Stomach smooth muscle (tissue), 2 donors: Measurements from ENCODE around the gene QDPR.

Source experiments
- H3K27ac ChIP-seq: one replicate; pipeline ENCODE4 v1.7.0; 2013; ENCODE audit warnings: mild to moderate bottlenecking, low read length, inconsistent platforms
- H3K27me3 ChIP-seq, 2 donors: one replicate each; pipeline ENCODE4 v1.7.0; 2013; ENCODE audit warnings: low read length in 2 of 2; ENCODE audit not compliant: insufficient read depth in 2 of 2, control insufficient read depth in 1 of 2
- H3K36me3 ChIP-seq, 2 donors: one replicate each; pipeline ENCODE4 v1.7.0; 2013; ENCODE audit warnings: low read length in 2 of 2; ENCODE audit not compliant: control insufficient read depth in 2 of 2, insufficient read depth in 2 of 2
- H3K4me1 ChIP-seq: one replicate; pipeline ENCODE4 v1.7.0; 2013; ENCODE audit warnings: low read length; ENCODE audit not compliant: control insufficient read depth, insufficient read depth
- H3K4me3 ChIP-seq, 2 donors: one replicate each; pipeline ENCODE4 v1.7.0; 2013; ENCODE audit warnings: low read length in 2 of 2
- H3K9ac ChIP-seq, 2 donors: one replicate each; pipeline ENCODE4 v1.7.0; 2013; ENCODE audit warnings: low read length in 2 of 2, mild to moderate bottlenecking in 1 of 2
- H3K9me3 ChIP-seq, 2 donors: one replicate each; pipeline ENCODE4 v1.7.0; 2013; ENCODE audit warnings: low read length in 2 of 2; ENCODE audit not compliant: control insufficient read depth in 2 of 2
- donor health status: healthy.
- donor health status: Pancreatic carcinoma.

The QDPR gene

GRCh38 chr4:17526695-17527477, 15.0 kb upstream of the QDPR start:
- no peaks in the 10 kb centered on the region for H3K9me3 ChIP-seq
- H3K27ac ChIP-seq: no peak overlapping the region
- peaks cover 0 to 8% of the 10 kb centered on the region in 2 donors for H3K27me3 ChIP-seq
- no peak overlapping the region for H3K9ac ChIP-seq
- no peak overlapping the region for H3K4me3 ChIP-seq
- no peaks in the 10 kb centered on the region for H3K4me1 ChIP-seq
- H3K36me3 ChIP-seq: no peaks in the 10 kb centered on the region

DNA sequence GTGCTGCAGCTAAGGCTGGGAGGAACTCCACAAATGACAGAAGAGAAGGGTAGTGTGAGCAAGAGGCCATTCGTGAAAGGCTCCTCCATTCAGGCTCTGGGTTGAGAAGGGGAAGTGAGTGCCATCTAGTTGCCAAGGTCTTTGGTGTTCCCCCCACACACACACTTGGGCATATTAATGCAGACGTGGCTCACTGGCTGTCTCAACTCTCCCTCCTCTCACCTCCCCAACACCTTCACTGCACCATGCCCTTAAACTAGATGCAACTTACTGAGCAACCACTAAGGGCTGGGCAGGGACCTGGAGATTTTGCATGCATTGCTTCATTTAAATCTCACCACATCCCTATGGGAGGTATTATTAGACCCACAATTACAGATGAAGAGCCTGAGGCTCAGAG, 11.8 kb upstream of the QDPR start:
- Histone ChIP-seq H3K27ac (no peak overlapping the region), H3K36me3 (no peaks in the 10 kb centered on the region), H3K9me3 (no peaks in the 10 kb centered on the region), H3K27me3 (peaks cover 2 to 4% of the 10 kb centered on the region in 2 donors), H3K4me1 (no peaks in the 10 kb centered on the region), H3K9ac (no peak overlapping the region), H3K4me3 (no peak overlapping the region)

DNA sequence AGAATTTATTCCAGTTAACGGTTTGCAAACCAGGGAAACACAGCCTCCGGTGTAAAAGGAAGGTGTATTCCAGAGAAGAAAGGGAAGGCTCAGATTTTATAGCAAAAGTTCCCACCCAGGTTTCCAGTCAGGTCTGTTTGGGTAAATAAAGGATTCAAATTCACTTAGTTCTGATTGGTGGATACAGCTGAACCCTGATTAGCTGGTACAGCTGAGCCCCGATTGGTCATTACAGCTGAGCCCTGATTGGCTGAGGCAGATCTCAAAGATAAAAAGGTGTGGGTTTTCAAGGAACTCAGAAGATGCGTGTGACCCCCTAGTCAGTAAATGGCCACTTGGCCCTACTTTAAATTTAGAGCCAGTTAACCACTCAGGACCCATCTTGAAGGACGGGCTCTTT, 9.7 kb upstream of the QDPR start:
- H3K9ac ChIP-seq: no peak overlapping the region
- no peak overlapping the region for H3K27ac ChIP-seq
- H3K9me3 ChIP-seq: no peaks in the 10 kb centered on the region
- no peaks in the 10 kb centered on the region for H3K36me3 ChIP-seq
- H3K4me3 ChIP-seq: no peak overlapping the region
- H3K27me3 ChIP-seq: peaks cover 0 to 2% of the 10 kb centered on the region in 2 donors
- H3K4me1 ChIP-seq: no peaks in the 10 kb centered on the region

DNA sequence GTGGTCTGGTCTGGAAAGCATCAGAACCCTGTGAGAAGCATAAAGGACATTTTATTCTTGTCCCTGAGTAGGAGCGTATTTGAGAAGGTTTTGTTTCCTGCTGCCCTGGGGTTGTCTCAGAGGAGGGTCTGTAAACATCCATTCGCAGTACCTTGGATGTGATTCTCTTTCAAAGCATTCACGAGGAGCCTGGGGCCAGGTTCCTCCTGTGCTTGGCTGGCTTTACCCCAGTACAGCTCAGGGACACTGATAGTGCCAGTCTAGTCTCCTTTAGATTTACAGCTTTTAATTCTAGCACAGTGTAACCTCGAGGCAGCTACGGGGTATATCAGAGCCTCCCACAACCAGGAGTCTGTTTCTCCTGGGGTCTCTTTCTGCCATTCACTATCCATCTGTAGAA, 5.8 kb upstream of the QDPR start:
- no peaks in the 10 kb centered on the region for H3K4me1 ChIP-seq
- peaks cover 0 to 2% of the 10 kb centered on the region in 2 donors for H3K27me3 ChIP-seq
- no peak overlapping the region for H3K9ac ChIP-seq

DNA sequence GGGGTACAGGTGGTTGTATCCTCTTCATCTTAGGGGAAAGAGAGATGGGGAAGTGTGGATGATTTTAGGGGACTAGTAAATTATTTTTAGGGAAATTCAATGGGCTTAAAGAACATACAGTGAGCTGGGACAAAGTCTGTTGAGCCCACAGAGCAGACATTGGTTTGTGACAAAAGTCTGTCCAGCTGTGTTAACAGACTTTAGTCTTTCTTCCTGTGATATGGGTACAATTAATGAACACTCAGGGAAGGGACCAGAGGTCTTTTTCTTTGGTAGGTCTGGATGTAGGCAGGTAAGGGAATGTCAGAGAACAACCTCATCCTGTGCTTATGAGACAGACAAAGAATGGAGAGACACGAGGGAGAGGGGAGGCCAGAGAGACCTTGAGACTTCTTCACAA, 5.1 kb upstream of the QDPR start:
- no peaks in the 10 kb centered on the region for H3K4me1 ChIP-seq
- peaks cover 0 to 2% of the 10 kb centered on the region in 2 donors for H3K27me3 ChIP-seq
- H3K9me3 ChIP-seq: no peaks in the 10 kb centered on the region
- no peak overlapping the region for H3K4me3 ChIP-seq
- H3K36me3 ChIP-seq: no peaks in the 10 kb centered on the region
- H3K27ac ChIP-seq: no peak overlapping the region
- H3K9ac ChIP-seq: no peak overlapping the region

More for the DNA sequence above, 5.8 kb upstream of the QDPR start:
- no peak overlapping the region for H3K27ac ChIP-seq
- no peak overlapping the region for H3K4me3 ChIP-seq
- H3K9me3 ChIP-seq: no peaks in the 10 kb centered on the region
- no peaks in the 10 kb centered on the region for H3K36me3 ChIP-seq

DNA sequence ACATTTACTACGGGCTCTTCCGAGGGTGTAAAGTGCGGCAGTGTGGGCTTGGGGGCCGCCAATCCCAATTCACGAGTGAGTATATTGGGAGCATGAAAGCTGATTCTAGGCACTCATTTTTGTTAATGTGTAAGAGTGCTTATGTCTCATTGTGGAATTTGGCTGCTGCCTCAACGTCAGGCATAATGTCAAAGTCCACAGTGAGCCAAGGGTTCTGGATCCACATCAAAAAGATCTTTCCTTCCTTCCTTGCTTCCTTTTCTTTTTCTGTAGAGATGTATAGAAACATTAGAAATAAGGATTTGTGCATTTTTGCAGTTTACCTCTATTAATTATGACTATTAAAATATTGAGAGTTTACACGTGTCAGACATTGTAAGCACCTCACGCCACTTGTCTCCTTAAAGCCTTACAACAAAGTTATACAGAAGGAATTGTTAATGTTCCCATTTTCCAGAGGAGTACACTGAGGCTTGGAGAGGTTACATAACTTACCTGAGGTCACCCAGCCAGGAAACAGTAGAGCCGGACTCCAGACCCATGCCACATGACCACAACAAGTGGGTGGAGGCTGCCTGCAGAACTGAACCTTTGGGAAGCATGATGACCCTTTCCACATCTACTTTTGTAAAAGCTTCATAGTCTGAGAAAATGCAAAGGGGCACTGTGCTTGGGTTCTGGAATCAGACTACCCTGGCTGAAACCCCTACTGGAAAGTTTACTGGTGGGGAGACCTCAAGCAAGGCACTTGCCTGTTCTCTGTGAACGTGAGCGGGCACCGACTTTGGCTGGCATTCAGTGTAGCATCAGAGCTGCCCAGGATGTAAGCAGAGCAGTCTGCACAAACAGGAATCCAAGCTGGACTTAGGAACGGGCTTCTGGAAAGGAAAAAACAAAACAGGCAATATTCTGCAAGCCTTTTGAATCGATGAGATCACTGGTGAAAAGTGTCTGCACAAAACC, 3.8 kb upstream of the QDPR start:
- peaks cover 7% of the 10 kb centered on the region for H3K4me1 ChIP-seq
- no peak overlapping the region for H3K9ac ChIP-seq
- H3K9me3 ChIP-seq: no peaks in the 10 kb centered on the region
- no peak overlapping the region for H3K27ac ChIP-seq
- H3K4me3 ChIP-seq: no peak overlapping the region
- no peaks in the 10 kb centered on the region for H3K36me3 ChIP-seq
- H3K27me3 ChIP-seq: peaks cover 0 to 2% of the 10 kb centered on the region in 2 donors

DNA sequence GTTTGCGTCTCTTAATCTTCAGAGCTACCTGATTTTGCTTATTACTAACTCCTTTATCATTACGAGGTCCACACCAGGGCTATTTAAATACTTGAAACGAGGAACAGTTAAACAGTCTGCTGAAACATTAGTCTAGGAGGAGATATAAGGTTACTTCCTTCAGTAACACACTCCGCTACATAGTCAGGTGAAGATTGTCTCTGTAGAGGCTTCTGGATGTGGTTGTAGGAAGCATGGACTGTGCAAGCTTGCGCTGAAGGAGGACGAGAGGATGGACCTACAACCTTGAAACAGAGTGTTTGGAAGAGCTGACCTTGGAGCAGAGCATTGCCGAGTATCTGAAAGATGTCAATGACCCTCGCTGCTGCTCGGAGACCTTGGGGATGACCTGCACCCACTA, 3.0 kb upstream of the QDPR start, which contains the start of gene CLRN2:
Gene CLRN2 (plus strand): TSS at position 301 of the 400 bp plus-strand sequence. CDS start 102 bp downstream, outside the sequence.
- H3K27ac ChIP-seq: no peak within 1 kb of the TSS
- H3K4me3 ChIP-seq: no peak within 1 kb of the TSS
- no peaks in the 10 kb centered on the region for H3K9me3 ChIP-seq
- H3K36me3 ChIP-seq: no peaks in the 10 kb centered on the region
- peaks cover 0 to 2% of the 10 kb centered on the region in 2 donors for H3K27me3 ChIP-seq
- H3K4me1 ChIP-seq: peaks cover 16% of the 10 kb centered on the region
- no peak within 1 kb of the TSS for H3K9ac ChIP-seq

DNA sequence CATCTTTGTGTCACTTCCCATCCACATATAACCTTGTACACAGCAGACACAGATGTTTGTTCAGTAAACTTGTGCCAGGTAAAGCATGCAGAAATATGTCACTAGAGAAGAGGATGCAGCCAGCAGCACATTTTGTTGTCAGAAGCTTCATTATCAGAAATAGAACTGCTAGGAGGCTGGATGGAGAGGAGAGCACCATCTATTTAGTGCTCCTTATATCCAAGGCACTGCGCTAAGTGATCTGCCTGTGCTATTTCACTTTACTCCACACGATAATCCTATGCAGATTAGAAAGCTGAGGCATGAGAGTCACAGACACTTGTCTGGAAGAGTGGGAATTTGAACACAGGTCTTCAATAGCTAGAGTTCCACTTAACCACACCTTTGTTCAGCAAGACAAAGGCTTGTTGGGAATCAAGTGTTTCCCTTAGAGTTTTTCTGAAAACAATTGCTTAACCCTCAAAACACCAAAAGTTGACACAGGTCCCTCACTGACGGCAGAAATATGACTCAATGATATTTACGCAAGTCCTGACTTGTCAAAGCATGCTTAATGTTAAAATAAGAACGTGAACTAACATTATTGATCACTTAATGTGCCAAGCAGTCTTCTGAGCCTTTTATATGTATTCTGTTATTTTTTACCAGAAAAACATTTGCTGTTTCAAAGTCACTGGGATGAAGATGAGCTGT, 1.2 kb upstream of the QDPR start:
- peaks cover 21% of the 10 kb centered on the region for H3K4me1 ChIP-seq
- peaks cover 0 to 4% of the 10 kb centered on the region in 2 donors for H3K36me3 ChIP-seq
- H3K4me3 ChIP-seq: no peak overlapping the region
- H3K9ac ChIP-seq: peak overlapping the region in 1 of 2 donors; percentile 34
- no peaks in the 10 kb centered on the region for H3K9me3 ChIP-seq
- H3K27ac ChIP-seq: no peak overlapping the region
- no peaks in the 10 kb centered on the region for H3K27me3 ChIP-seq

DNA sequence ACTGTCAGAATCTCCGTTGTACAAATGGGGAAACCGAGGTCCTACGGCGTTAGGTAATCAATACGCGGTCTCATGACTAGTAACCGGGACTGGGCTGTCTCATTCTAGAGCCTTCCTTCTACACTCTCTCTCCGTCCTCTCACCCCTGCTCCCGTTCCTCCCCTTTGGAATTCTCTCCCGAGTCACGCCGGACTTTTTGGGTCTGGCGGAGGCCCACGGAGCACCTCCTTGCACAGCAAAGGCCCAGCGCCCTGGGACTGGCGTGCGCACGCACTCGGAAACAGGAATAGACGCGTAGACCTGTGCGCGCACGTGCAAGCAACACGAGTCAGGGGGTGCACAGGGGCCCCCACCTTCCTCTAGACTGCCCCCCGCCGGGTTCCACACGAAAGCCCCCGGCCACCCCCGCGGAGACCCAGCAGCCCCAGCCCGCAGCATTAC, 361 bp downstream of the QDPR start:
- peak overlapping the region; percentile 49 for H3K27ac ChIP-seq
- H3K9ac ChIP-seq: peak overlapping the region; percentile 65 to 74
- H3K9me3 ChIP-seq: no peaks in the 10 kb centered on the region
- peaks cover 21% of the 10 kb centered on the region for H3K4me1 ChIP-seq
- peak overlapping the region; percentile 85 to 95 for H3K4me3 ChIP-seq
- no peaks in the 10 kb centered on the region for H3K27me3 ChIP-seq
- peaks cover 0 to 4% of the 10 kb centered on the region in 2 donors for H3K36me3 ChIP-seq

DNA sequence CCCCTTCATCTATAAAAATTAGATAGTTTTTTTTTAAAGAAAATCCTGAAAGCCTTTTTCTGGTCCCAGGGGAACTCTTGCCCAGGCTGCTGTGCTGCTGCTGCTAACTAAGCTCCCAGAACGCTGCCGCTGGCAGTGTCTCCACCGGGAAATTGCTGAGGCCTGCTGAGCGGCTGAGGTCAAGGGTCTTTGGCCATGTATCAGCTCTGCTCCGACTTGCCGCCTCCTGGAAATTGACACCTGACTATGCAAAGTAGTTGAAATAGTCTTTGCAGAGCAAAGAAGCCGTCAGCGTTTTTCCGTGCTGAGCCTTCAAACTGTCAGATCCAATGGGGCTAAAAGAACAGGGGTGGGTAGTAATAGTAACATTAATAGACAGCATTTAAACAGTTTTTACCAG, 839 bp downstream of the QDPR start:
- peaks cover 21% of the 10 kb centered on the region for H3K4me1 ChIP-seq

More for the DNA sequence above, 839 bp downstream of the QDPR start:
- peaks cover 0 to 4% of the 10 kb centered on the region in 2 donors for H3K36me3 ChIP-seq
- peak overlapping the region; percentile 85 to 95 for H3K4me3 ChIP-seq
- H3K27me3 ChIP-seq: no peaks in the 10 kb centered on the region
- H3K27ac ChIP-seq: peak overlapping the region; percentile 49
- no peaks in the 10 kb centered on the region for H3K9me3 ChIP-seq
- peak overlapping the region; percentile 65 to 74 for H3K9ac ChIP-seq
